SU-DHL-6 (cell line): ENCODE measurements around the gene USP10.

Source experiments
- EZH2phosphoT487 ChIP-seq: fragments of 200-600 bp; sonication (generic), shearing (Covaris generic); conservative IDR thresholded peaks from 2 replicates; pipeline ENCODE4 v1.6.1; 2018; ENCODE audit warnings: mild to moderate bottlenecking, antibody characterized with exemption, low read length, moderate library complexity, mixed read lengths
- TF ChIP-seq, protein P1 (sequence below): fragments of 200-600 bp; sonication (generic); IDR thresholded peaks from one replicate; pipeline ENCODE4 v1.5.1; 2017; ENCODE audit warnings: antibody characterized with exemption, mild to moderate bottlenecking, low read length, moderate library complexity; ENCODE audit not compliant: insufficient read depth, poor library complexity, severe bottlenecking

GRCh38 chr16:84661418-84662060 is 38.3 kb upstream of the USP10 start:
- TF ChIP-seq, protein P1, sequence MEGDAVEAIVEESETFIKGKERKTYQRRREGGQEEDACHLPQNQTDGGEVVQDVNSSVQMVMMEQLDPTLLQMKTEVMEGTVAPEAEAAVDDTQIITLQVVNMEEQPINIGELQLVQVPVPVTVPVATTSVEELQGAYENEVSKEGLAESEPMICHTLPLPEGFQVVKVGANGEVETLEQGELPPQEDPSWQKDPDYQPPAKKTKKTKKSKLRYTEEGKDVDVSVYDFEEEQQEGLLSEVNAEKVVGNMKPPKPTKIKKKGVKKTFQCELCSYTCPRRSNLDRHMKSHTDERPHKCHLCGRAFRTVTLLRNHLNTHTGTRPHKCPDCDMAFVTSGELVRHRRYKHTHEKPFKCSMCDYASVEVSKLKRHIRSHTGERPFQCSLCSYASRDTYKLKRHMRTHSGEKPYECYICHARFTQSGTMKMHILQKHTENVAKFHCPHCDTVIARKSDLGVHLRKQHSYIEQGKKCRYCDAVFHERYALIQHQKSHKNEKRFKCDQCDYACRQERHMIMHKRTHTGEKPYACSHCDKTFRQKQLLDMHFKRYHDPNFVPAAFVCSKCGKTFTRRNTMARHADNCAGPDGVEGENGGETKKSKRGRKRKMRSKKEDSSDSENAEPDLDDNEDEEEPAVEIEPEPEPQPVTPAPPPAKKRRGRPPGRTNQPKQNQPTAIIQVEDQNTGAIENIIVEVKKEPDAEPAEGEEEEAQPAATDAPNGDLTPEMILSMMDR: no peak
- TF ChIP-seq EZH2phosphoT487: no peak
